ENCODE measurements around the gene ADGRL3. TPM values are rescaled to one million over a fixed set of nuclear protein-coding genes. Genes with fewer than 3 reads are reported as not detected.
A peak's percentile ranks its signal among the peaks of the same experiment; 100 is the strongest.

ADGRL3 gene
- total RNA-seq, 3 donors from 2014 or later = 4.3 to 10.8 (median 4.3) TPM

DNA sequence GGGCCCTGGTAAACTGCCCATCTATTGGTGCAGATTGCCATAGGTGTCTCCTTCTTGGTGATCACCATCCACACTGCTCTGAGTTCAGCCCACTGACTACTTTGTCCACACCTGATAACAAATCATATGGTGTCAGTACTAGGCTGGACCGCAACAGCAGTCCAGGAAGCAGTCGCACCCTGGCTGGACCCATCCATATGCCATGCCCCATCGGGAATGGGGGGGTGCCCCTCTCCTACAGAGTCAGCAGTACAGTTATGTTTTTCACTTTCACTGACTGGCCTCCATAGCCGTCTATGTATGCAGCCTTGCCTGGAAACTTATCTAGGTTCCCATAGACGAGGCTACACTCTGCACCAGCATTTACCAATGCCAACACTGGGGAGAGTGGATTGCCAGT is 226.1 kb downstream of the ADGRL3 start:
- ATAC-seq = no peak
- no peaks in the 10 kb centered on the region for H3K9me3 ChIP-seq
- intact Hi-C loops (cut with DNase I, micrococcal nuclease) = no loop called here
- no peak for DNase-seq
- no peak overlapping the region for H3K4me3 ChIP-seq
- H3K4me1 ChIP-seq (ENCODE audit: low read depth) = no peaks in the 10 kb centered on the region
- TF ChIP-seq, protein P1, sequence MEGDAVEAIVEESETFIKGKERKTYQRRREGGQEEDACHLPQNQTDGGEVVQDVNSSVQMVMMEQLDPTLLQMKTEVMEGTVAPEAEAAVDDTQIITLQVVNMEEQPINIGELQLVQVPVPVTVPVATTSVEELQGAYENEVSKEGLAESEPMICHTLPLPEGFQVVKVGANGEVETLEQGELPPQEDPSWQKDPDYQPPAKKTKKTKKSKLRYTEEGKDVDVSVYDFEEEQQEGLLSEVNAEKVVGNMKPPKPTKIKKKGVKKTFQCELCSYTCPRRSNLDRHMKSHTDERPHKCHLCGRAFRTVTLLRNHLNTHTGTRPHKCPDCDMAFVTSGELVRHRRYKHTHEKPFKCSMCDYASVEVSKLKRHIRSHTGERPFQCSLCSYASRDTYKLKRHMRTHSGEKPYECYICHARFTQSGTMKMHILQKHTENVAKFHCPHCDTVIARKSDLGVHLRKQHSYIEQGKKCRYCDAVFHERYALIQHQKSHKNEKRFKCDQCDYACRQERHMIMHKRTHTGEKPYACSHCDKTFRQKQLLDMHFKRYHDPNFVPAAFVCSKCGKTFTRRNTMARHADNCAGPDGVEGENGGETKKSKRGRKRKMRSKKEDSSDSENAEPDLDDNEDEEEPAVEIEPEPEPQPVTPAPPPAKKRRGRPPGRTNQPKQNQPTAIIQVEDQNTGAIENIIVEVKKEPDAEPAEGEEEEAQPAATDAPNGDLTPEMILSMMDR (IDR thresholded peaks at IDR 0.05) = no peak
- H3K36me3 ChIP-seq (ENCODE audit: low read depth) = no peaks in the 10 kb centered on the region

DNA sequence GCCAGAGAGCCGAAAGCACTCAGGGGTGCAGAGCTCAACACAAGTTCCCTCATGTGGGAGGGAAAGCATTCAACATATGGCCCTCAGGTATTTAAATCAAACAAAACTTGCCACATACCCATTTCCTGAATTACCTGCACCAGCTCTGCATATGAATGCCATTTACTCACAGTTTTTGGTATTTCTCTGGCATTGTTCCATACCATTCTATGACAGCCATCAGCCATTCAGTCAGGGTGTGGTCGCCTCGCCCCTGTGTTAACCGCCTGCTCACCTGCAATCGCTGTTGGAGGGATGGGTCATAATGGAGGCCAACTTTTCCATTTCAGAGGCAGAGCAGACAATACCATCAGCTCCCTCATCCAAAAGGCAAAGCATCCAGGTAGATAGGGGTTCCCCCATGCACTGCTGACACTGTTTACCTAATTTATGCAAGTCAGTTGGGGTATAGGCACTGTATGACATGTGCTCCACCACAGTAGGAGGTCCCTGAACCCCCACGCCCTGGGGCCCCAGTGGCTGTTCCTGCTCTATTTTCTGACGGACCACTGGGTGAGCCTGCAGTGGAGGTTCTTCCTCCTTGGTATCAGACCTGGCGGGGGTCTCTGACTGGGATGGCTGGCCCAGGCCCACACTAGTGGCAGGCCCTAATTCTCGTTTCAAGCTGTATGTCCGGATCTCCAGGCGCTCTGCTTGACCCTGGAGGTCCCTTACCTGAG is 227.1 kb downstream of the ADGRL3 start:
- TF ChIP-seq, protein P1 (IDR thresholded peaks at IDR 0.05) = no peak
- intact Hi-C loops (cut with DNase I, micrococcal nuclease) = no loop called here
- peak; percentile 67 for ATAC-seq
- Histone ChIP-seq H3K4me1 (ENCODE audit: low read depth) (no peaks in the 10 kb centered on the region), H3K36me3 (ENCODE audit: low read depth) (no peaks in the 10 kb centered on the region), H3K9me3 (no peaks in the 10 kb centered on the region), H3K4me3 (no peak overlapping the region)
- no peak for DNase-seq

DNA sequence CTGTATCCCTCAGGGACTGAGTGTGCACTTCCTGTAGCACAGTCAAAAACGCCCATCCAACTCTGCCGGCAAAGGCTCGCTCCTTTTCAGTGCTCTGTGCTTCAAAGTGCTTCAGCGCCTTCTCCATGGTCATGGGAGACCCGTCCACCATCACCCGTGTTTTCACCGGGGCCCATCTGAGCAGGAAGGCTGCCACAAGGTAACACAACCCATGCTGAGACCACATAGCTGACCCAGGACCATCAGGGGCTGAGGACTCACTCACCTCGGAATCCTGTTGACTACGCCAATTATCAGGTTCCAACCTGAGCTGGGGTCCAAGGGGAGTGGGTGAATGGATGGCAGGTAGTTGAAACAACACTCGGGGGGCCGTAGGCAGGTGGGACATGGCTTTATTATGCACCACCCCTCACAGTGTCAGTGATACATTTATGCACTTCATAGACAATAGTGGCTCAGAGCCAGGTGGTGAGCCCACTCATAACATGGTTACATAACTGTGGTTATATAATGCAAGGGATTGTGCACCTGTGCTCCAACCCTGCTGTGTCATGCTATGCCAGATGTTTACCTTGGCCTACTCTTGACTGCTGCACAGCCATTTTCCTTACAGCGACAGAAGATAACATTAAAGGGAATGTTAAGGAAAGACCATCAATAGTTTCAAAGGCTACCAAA is 227.8 kb downstream of the ADGRL3 start:
- Histone ChIP-seq H3K36me3 (ENCODE audit: low read depth) (no peaks in the 10 kb centered on the region), H3K4me3 (no peak overlapping the region), H3K9me3 (no peaks in the 10 kb centered on the region), H3K4me1 (ENCODE audit: low read depth) (no peaks in the 10 kb centered on the region)
- ATAC-seq = no peak
- intact Hi-C loops (cut with DNase I, micrococcal nuclease) = no loop called here
- no peak for DNase-seq
- TF ChIP-seq, protein P1 (IDR thresholded peaks at IDR 0.05) = no peak

DNA sequence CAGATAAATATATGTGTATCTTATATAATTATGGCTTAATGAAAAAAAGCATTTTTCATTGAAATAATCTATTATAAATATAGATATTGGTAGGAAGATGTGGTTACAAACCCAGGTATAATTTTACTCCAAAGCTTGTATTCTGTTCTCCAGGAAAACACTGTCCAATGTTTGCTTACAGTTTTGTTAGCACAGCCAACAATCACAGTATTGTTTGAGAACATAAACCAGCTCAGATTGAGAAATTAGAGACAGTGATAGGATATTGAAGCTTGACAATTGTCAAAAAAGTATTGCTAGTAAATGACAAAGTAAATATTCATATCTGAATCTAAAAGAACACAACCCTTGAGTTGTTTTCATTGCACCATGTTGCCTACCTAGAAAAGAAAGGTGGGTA is 228.8 kb downstream of the ADGRL3 start:
- DNase-seq = no peak
- ATAC-seq = no peak
- intact Hi-C loops (cut with DNase I, micrococcal nuclease) = no loop called here
- Histone ChIP-seq H3K4me3 (no peak overlapping the region), H3K36me3 (ENCODE audit: low read depth) (no peaks in the 10 kb centered on the region), H3K9me3 (no peaks in the 10 kb centered on the region), H3K4me1 (ENCODE audit: low read depth) (no peaks in the 10 kb centered on the region)
- TF ChIP-seq, protein P1 (IDR thresholded peaks at IDR 0.05) = no peak

DNA sequence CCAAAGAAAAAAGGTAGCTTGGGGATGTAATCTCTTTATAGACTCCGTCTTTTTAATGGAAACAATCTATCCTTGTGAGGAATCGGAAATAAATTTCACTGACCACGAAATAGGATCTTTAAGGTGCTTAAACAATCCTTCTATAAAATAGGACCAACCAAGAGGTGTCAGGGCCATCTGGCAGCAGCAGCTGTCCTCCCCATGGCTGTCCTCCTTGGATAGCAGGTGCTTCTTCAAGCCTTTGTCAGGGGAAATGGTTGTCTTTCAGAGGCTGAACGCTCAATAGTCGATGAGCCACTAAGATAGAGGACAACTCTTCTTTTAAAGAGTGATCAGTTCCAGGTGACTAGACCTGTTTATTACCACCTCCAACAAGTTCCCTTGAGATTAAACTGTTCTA is 231.0 kb downstream of the ADGRL3 start:
- no peak for DNase-seq
- H3K4me1 ChIP-seq (ENCODE audit: low read depth) = no peaks in the 10 kb centered on the region
- H3K9me3 ChIP-seq = no peaks in the 10 kb centered on the region
- H3K4me3 ChIP-seq = no peak overlapping the region
- intact Hi-C loops (cut with DNase I, micrococcal nuclease) = no loop called here
- no peaks in the 10 kb centered on the region for H3K36me3 ChIP-seq (ENCODE audit: low read depth)
- ATAC-seq = no peak
- TF ChIP-seq, protein P1 (IDR thresholded peaks at IDR 0.05) = no peak
